Calu3 (cell line): ENCODE results near the gene ZNF230. TPM values are rescaled to one million over a fixed set of nuclear protein-coding genes. Genes with fewer than 3 reads are reported as not detected.
A peak's percentile ranks its signal among the peaks of the same experiment; 100 is the strongest.

Source experiments
- BruUV-seq: library from RNA; stranded (reverse); fragments of 400-500 nt; replicated peaks from 2 replicates; lab custom pipeline; 2021; lab: Mats Ljungman, UMichigan
- CTCF ChIA-PET: fragments of 300-600 bp; sonication (Branson Sonifier 250); formaldehyde crosslinking; loops from one replicate; lab custom pipeline; 2022; ENCODE audit warnings: antibody characterized with exemption; lab: Charles Lee
- DNase-seq: peaks from one replicate; pipeline ENCODE4 v3.0.0; 2022
- H3K27ac Mint-ChIP-seq: one replicate; pipeline ENCODE4 v1.8.0; 2022; ENCODE audit warnings: mixed read lengths; ENCODE audit not compliant: unreplicated experiment
- H3K27me3 Mint-ChIP-seq: one replicate; pipeline ENCODE4 v1.8.0; 2022; ENCODE audit warnings: mixed read lengths; ENCODE audit not compliant: unreplicated experiment
- H3K36me3 Mint-ChIP-seq: one replicate; pipeline ENCODE4 v1.8.0; 2022; ENCODE audit warnings: mild to moderate bottlenecking, moderate library complexity, mixed read lengths; ENCODE audit not compliant: insufficient read depth, unreplicated experiment
- H3K4me1 Mint-ChIP-seq: one replicate; pipeline ENCODE4 v1.8.0; 2022; ENCODE audit warnings: mild to moderate bottlenecking, low read depth, mixed read lengths; ENCODE audit not compliant: unreplicated experiment
- H3K4me3 Mint-ChIP-seq: one replicate; pipeline ENCODE4 v1.8.0; 2022; ENCODE audit warnings: mild to moderate bottlenecking, low read depth, moderate library complexity, mixed read lengths; ENCODE audit not compliant: unreplicated experiment
- H3K9me3 Mint-ChIP-seq: one replicate; pipeline ENCODE4 v1.8.0; 2022; ENCODE audit warnings: low read depth, mixed read lengths; ENCODE audit not compliant: unreplicated experiment
- intact Hi-C: fragments of 100-400 bp; cut with micrococcal nuclease; formaldehyde crosslinking; loops from one replicate; pipeline ENCODE4 v1.10.0; 2022; ENCODE audit not compliant: unreplicated experiment
- total RNA-seq: library from RNA; stranded (reverse); gene quantifications from 2 replicates; pipeline ENCODE4 v1.2.3, GENCODE V29; 2022
- TF ChIP-seq, protein P1 (sequence below): fragments of 200-600 bp; IDR thresholded peaks from one replicate; pipeline ENCODE4 v1.8.0; 2022; ENCODE audit warnings: antibody characterized with exemption; ENCODE audit not compliant: unreplicated experiment

ZNF230 gene
- total RNA-seq, 1 experiment from 2014 or later, result 7.8 TPM

DNA sequence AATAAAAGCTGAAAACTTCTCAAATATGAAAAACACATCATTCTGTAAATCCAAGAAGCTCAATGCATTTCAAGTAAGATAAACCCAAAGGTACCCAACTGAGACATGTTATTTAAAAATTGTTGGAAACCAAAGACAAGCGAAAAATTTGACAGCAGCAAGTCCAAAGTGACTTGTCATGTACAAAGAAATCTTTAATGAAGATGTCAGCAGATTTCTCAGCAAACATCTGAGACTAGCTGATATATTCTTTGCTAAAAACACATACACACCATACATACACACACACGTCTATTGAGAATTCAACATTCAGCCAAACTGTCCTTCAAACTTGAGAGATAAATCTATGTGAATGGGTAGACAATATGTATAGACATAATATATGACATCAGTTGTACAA, 16.7 kb downstream of the ZNF230 start:
- intact Hi-C loops, result no loop called here
- Mint-ChIP-seq H3K9me3 (peaks cover 11% of the 10 kb centered on the region), H3K4me1 (no peaks in the 10 kb centered on the region), H3K27me3 (peaks cover 27% of the 10 kb centered on the region), H3K27ac (no peak overlapping the region), H3K4me3 (no peak overlapping the region), H3K36me3 (no peaks in the 10 kb centered on the region)
- CTCF ChIA-PET, result no interaction called here
- BruUV-seq, result no TSS peak
- no peak for DNase-seq
- TF ChIP-seq, protein P1, sequence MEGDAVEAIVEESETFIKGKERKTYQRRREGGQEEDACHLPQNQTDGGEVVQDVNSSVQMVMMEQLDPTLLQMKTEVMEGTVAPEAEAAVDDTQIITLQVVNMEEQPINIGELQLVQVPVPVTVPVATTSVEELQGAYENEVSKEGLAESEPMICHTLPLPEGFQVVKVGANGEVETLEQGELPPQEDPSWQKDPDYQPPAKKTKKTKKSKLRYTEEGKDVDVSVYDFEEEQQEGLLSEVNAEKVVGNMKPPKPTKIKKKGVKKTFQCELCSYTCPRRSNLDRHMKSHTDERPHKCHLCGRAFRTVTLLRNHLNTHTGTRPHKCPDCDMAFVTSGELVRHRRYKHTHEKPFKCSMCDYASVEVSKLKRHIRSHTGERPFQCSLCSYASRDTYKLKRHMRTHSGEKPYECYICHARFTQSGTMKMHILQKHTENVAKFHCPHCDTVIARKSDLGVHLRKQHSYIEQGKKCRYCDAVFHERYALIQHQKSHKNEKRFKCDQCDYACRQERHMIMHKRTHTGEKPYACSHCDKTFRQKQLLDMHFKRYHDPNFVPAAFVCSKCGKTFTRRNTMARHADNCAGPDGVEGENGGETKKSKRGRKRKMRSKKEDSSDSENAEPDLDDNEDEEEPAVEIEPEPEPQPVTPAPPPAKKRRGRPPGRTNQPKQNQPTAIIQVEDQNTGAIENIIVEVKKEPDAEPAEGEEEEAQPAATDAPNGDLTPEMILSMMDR, result no peak

DNA sequence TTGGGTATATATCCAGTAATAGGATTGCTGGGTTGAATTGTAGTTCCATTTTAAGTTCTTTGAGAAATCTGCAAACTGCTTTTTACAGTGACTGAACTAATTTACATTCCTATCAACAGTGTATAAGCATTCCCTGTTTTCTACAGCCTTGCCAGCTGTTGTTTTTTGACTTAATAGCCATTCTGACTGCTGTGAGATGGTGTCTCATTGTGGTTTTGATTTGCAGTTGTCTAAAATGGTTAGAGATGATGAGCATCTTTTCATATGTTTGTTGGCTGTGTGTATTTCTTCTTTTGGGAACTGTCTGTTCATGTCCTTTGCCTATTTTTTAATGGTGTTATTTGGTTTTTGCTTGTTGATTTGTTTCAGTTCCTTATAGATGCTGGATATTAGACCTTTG, 18.5 kb downstream of the ZNF230 start:
- BruUV-seq, result no TSS peak
- Mint-ChIP-seq H3K27me3 (peaks cover 27% of the 10 kb centered on the region), H3K4me3 (no peak overlapping the region), H3K4me1 (peaks cover 5% of the 10 kb centered on the region), H3K27ac (no peak overlapping the region), H3K9me3 (peaks cover 6% of the 10 kb centered on the region), H3K36me3 (peaks cover 14% of the 10 kb centered on the region)
- CTCF ChIA-PET, result no interaction called here
- intact Hi-C loops, result no loop called here
- DNase-seq, result no peak
- TF ChIP-seq, protein P1, result no peak

DNA sequence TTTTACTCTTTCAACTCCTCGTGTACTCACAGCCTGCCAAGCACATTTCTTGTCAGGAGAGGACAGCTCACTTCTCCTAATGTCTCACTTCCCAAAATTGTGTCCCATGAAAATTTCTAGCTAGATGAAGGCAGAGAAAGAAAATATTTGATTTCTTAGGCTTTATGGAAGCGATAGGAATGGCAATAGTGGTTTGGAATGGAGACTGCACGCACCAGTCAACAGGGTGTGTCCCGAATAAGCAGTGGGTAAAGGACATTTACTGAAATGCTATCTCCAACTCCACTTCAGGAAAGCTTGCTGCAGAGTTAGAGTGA, 22.1 kb downstream of the ZNF230 start:
- peaks cover 7% of the 10 kb centered on the region for H3K4me1 Mint-ChIP-seq
- DNase-seq, result no peak
- peaks cover 14% of the 10 kb centered on the region for H3K36me3 Mint-ChIP-seq
- peak overlapping the region; percentile 93 for H3K4me3 Mint-ChIP-seq
- H3K9me3 Mint-ChIP-seq, result peaks cover 10% of the 10 kb centered on the region
- intact Hi-C loops, result loop anchor here (1.0 kb wide), 1 partner anchor 22 kb away; no protein-coding TSS in a partner anchor
- peaks cover 13% of the 10 kb centered on the region for H3K27me3 Mint-ChIP-seq
- peak overlapping the region; percentile 90 for H3K27ac Mint-ChIP-seq
- CTCF ChIA-PET, result no interaction called here
- TF ChIP-seq, protein P1, result no peak
- no TSS peak for BruUV-seq

DNA sequence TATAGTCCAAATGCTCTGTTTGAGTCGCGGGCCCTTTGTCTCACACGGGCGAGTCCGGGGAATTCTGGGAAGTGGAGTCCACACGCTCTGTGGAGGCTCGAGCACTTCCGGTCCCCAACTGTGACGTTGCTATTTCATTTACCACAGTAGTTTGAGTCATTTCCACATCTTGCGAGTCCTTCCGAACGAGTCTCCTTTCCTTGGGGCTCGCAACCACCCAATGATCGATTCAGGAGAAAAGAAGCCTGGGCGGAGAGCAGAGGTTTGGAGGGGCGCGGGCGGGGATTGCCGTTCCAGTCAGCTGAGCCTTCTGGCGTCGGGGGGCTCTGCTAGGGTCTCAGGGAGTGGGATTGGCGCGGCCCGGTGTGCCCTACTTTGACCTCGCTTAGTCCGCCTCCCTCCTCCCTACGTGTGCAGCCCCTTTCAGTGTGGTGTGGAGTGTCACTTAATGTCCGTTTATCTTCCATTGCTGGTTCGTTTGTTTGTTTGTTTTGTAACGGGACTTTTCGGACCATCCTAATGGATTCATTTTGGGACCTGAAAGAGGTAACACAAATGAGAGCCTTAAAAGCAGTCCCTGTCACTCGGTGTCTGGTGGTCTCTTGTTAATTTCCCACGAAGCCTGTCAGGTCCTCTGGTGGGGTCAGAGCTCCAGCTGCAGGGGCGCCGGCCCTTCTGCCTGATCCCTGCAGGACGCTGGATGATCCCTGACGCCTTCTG, 22.6 kb downstream of the ZNF230 start, which contains the start of gene ZNF222:
Gene ZNF222, plus strand, starts transcription at position 163 of the 720 bp plus-strand sequence. Its CDS starts 58 bp downstream, at position 221.
- H3K36me3 Mint-ChIP-seq, result peaks cover 14% of the 10 kb centered on the region
- BruUV-seq, result TSS peak; percentile 66
- CTCF ChIA-PET, result no interaction called here
- peaks cover 7% of the 10 kb centered on the region for H3K4me1 Mint-ChIP-seq
- H3K9me3 Mint-ChIP-seq, result peaks cover 10% of the 10 kb centered on the region
- H3K4me3 Mint-ChIP-seq, result peak within 1 kb of the TSS; percentile 93
- DNase-seq, result peak; percentile 77
- H3K27me3 Mint-ChIP-seq, result peaks cover 12% of the 10 kb centered on the region
- peak within 1 kb of the TSS; percentile 90 for H3K27ac Mint-ChIP-seq
- intact Hi-C loops, result loop anchor here (1.0 kb wide), 1 partner anchor 22 kb away; no protein-coding TSS in a partner anchor
- TF ChIP-seq, protein P1, result no peak
